GM19372 (cell line): ENCODE measurements around the gene SPATA16.
"Not testable (repeated sequence)": the region's sequence is repeated elsewhere in the genome, so short reads cannot be mapped to it uniquely, and the experiment has no call there.

Experiments
- ATAC-seq: cut with Tn5 transposase; IDR thresholded peaks from one replicate; pipeline ENCODE4 v1.9.1; 2021; ENCODE audit warnings: mild to moderate bottlenecking, low read depth, moderate library complexity; ENCODE audit not compliant: unreplicated experiment

SPATA16 gene

GRCh38 chr3:173065543-173065981, 75.5 kb downstream of the SPATA16 start:
- no peak for ATAC-seq

GRCh38 chr3:173064631-173065030, 76.4 kb downstream of the SPATA16 start:
- ATAC-seq: no peak

- ATAC-seq: no peak
Measured at GRCh38 chr3:173058229-173058628, 82.8 kb downstream of the SPATA16 start.

- ATAC-seq: no peak
Measured at GRCh38 chr3:173055228-173055933, 85.7 kb downstream of the SPATA16 start.

- no peak for ATAC-seq
Measured at GRCh38 chr3:173049360-173049759, 91.7 kb downstream of the SPATA16 start.

GRCh38 chr3:173045770-173046382, 95.2 kb downstream of the SPATA16 start:
- no peak for ATAC-seq

GRCh38 chr3:173044998-173045397, 96.0 kb downstream of the SPATA16 start:
- ATAC-seq: no peak

GRCh38 chr3:173043757-173044156, 97.3 kb downstream of the SPATA16 start:
- no peak for ATAC-seq

- no peak for ATAC-seq
Measured at GRCh38 chr3:173038484-173038871, 102.6 kb downstream of the SPATA16 start.

GRCh38 chr3:173037840-173038483, 103.1 kb downstream of the SPATA16 start:
- ATAC-seq: no peak

GRCh38 chr3:173030273-173030672, 110.8 kb downstream of the SPATA16 start:
- ATAC-seq: no peak

GRCh38 chr3:173028351-173028750, 112.7 kb downstream of the SPATA16 start:
- no peak for ATAC-seq

- no peak for ATAC-seq
Measured at GRCh38 chr3:173027429-173027828, 113.6 kb downstream of the SPATA16 start.

- ATAC-seq: no peak
Measured at GRCh38 chr3:173025941-173026340, 115.1 kb downstream of the SPATA16 start.

- no peak for ATAC-seq
Measured at GRCh38 chr3:173021547-173022185, 119.4 kb downstream of the SPATA16 start.

GRCh38 chr3:173020128-173020527, 120.9 kb downstream of the SPATA16 start:
- ATAC-seq: not testable (repeated sequence)

GRCh38 chr3:173019378-173019777, 121.7 kb downstream of the SPATA16 start:
- no peak for ATAC-seq

GRCh38 chr3:173018758-173019157, 122.3 kb downstream of the SPATA16 start:
- ATAC-seq: no peak

- ATAC-seq: no peak
Measured at GRCh38 chr3:173013219-173013832, 127.7 kb downstream of the SPATA16 start.

GRCh38 chr3:173009410-173009809, 131.6 kb downstream of the SPATA16 start:
- ATAC-seq: no peak

- ATAC-seq: no peak
Measured at GRCh38 chr3:173008978-173009377, 132.1 kb downstream of the SPATA16 start.
